Neural crest cell (in vitro differentiated cells): ENCODE data around the gene DGKD. TPM values are rescaled to one million over a fixed set of nuclear protein-coding genes. Genes with fewer than 3 reads are reported as not detected.

Source experiments
- DNase-seq: peaks from one replicate; pipeline ENCODE4 v3.0.0; 2021; ENCODE audit warnings: low read depth, mixed read lengths, low spot score
- H3K27ac Mint-ChIP-seq: one replicate; pipeline ENCODE4 v1.8.0; 2021; ENCODE audit warnings: mild to moderate bottlenecking, mixed read lengths; ENCODE audit not compliant: unreplicated experiment
- H3K27me3 Mint-ChIP-seq: 2 replicates; pipeline ENCODE4 v1.8.0; 2021; ENCODE audit warnings: low read depth, mild to moderate bottlenecking, mixed read lengths
- H3K36me3 Mint-ChIP-seq: 2 replicates; pipeline ENCODE4 v1.8.0; 2021; ENCODE audit warnings: low read depth, mild to moderate bottlenecking, mixed read lengths
- H3K4me1 Mint-ChIP-seq: 2 replicates; pipeline ENCODE4 v1.8.0; 2021; ENCODE audit warnings: mixed read lengths
- H3K4me3 Mint-ChIP-seq: one replicate; pipeline ENCODE4 v1.8.0; 2021; ENCODE audit warnings: mild to moderate bottlenecking, mixed read lengths
- H3K9me3 Mint-ChIP-seq: 2 replicates; pipeline ENCODE4 v1.8.0; 2021; ENCODE audit warnings: mixed read lengths
- CTCF ChIP-seq: fragments of 200-600 bp; sonication (generic); conservative IDR thresholded peaks from 2 replicates; pipeline ENCODE4 v1.5.0; 2021; ENCODE audit warnings: antibody characterized with exemption, mild to moderate bottlenecking
- total RNA-seq: library from RNA; stranded (reverse); gene quantifications from 2 replicates; pipeline ENCODE4 v1.2.1, GENCODE V29; 2021

Gene DGKD
- total RNA-seq, 1 donor from 2014 or later: 48.7 TPM

GRCh38 chr2:233338812-233339368 lies 15.4 kb upstream of the DGKD start:
- Mint-ChIP-seq H3K27ac (no peak overlapping the region), H3K9me3 (peaks cover 3% of the 10 kb centered on the region), H3K4me3 (no peak overlapping the region), H3K27me3 (peaks cover 55% of the 10 kb centered on the region), H3K36me3 (no peaks in the 10 kb centered on the region), H3K4me1 (no peaks in the 10 kb centered on the region)
- TF ChIP-seq CTCF: no peak
- DNase-seq: no peak

DNA sequence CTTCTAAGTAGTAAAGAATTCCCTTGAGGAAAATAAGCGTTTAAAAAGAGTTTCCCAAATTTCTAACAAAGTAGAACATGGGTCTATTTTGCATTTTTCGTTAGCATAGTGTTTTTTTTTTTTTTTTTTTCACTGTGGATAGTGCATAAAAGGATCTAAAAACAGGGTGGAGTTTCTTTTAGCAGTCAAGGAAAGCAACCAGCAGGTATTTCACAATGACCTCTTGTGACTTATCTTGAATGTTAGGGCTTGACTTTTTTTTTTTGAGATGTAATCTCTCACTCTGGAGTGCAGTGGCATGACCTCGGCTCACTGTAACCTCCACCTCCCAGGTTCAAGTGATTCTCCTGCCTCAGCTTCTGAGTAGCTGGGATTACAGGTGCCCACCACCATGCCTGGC lies 14.9 kb upstream of the DGKD start:
- TF ChIP-seq CTCF: no peak
- Mint-ChIP-seq H3K27me3 (peaks cover 50% of the 10 kb centered on the region), H3K4me3 (no peak overlapping the region), H3K9me3 (peaks cover 3% of the 10 kb centered on the region), H3K27ac (no peak overlapping the region), H3K36me3 (no peaks in the 10 kb centered on the region), H3K4me1 (no peaks in the 10 kb centered on the region)
- no peak for DNase-seq

DNA sequence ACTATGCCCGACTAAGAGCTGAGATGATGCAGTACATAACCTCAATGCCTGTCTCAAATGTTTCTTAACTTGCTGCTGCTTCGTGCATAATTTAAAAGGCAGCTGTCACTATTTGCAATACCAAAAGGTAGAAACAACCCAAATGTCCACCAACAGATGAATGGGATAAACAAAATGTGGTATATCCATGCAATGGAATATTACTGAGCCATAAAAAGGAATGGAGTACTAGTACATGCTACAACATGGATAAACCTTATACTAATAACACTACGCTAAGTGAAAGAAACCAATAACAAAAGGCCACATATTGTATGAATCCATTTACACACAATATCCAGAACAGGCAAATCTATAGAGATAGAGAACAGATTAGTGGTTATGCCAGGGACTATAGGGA lies 13.0 kb upstream of the DGKD start:
- peaks cover 3% of the 10 kb centered on the region for H3K9me3 Mint-ChIP-seq
- no peak for DNase-seq
- no peak for TF ChIP-seq CTCF

GRCh38 chr2:233342301-233342700 lies 12.0 kb upstream of the DGKD start:
- H3K27me3 Mint-ChIP-seq: peaks cover 31% of the 10 kb centered on the region
- no peak for DNase-seq
- no peaks in the 10 kb centered on the region for H3K36me3 Mint-ChIP-seq
- H3K9me3 Mint-ChIP-seq: peaks cover 3% of the 10 kb centered on the region
- no peak overlapping the region for H3K4me3 Mint-ChIP-seq
- TF ChIP-seq CTCF: no peak
- H3K27ac Mint-ChIP-seq: no peak overlapping the region
- peaks cover 4% of the 10 kb centered on the region for H3K4me1 Mint-ChIP-seq

More for the DNA sequence above, 13.0 kb upstream of the DGKD start:
- H3K4me1 Mint-ChIP-seq: peaks cover 4% of the 10 kb centered on the region
- H3K27me3 Mint-ChIP-seq: peaks cover 35% of the 10 kb centered on the region
- H3K36me3 Mint-ChIP-seq: no peaks in the 10 kb centered on the region
- no peak overlapping the region for H3K27ac Mint-ChIP-seq
- no peak overlapping the region for H3K4me3 Mint-ChIP-seq

GRCh38 chr2:233343171-233343705 lies 11.1 kb upstream of the DGKD start:
- Mint-ChIP-seq H3K27me3 (peaks cover 22% of the 10 kb centered on the region), H3K9me3 (peaks cover 3% of the 10 kb centered on the region), H3K4me3 (no peak overlapping the region), H3K4me1 (peaks cover 4% of the 10 kb centered on the region), H3K27ac (no peak overlapping the region), H3K36me3 (no peaks in the 10 kb centered on the region)
- TF ChIP-seq CTCF: no peak
- no peak for DNase-seq
